NCI-H1105 (cell line): ENCODE measurements around the gene OR4S2.

Experiments
- DNase-seq: peaks from one replicate; lab custom pipeline; 2025; lab: John Stamatoyannopoulos, UW

Gene OR4S2, protein sequence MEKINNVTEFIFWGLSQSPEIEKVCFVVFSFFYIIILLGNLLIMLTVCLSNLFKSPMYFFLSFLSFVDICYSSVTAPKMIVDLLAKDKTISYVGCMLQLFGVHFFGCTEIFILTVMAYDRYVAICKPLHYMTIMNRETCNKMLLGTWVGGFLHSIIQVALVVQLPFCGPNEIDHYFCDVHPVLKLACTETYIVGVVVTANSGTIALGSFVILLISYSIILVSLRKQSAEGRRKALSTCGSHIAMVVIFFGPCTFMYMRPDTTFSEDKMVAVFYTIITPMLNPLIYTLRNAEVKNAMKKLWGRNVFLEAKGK

DNA sequence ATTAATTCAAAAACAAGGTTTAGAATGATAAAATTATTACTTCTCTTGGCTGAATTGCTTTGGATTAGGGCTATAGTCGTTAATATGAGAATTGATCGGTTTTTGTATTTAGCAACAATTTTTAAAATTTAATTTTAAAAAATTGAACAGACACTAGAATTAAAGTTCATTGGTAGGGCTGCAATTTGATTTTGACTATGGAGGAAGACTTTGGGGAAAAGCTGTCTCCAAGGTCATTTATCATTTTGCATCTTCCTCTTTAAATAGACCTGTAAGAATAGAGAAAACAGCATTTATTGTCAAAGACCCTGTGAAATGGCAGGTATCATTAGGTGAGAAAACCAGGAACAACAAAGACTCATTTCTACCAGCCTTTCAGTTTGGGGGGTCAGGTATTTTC is at the start of gene OR4S2:
Gene OR4S2, plus strand, starts transcription at position 301 of the 400 bp plus-strand sequence. CDS start 2,577 bp downstream, outside the sequence.
- DNase-seq = no peak

DNA sequence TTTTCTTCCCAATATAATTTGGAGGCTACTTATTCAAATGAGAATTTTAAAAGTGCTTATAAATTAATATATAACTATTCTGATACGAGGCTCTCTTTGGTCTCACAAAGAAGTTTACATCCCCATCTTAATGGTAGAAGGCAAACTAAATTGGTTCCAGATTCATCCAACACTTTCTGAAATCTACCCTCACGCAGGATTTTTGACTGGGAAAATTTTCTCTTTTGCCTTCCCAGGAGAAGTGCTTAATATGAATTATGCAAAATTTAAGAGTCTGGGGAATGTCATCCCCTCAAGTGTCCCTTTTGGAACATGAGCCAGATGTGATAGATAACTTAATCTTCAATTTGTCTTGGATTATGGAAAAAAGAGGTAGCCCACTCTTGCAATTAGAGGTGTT is 40.6 kb upstream of the OR4S2 start, which contains the start of gene OR4C11:
Gene OR4C11, minus strand, starts transcription at position 101 of the 400 bp plus-strand sequence. CDS start 3,272 bp downstream, outside the sequence.
- no peak for DNase-seq

DNA sequence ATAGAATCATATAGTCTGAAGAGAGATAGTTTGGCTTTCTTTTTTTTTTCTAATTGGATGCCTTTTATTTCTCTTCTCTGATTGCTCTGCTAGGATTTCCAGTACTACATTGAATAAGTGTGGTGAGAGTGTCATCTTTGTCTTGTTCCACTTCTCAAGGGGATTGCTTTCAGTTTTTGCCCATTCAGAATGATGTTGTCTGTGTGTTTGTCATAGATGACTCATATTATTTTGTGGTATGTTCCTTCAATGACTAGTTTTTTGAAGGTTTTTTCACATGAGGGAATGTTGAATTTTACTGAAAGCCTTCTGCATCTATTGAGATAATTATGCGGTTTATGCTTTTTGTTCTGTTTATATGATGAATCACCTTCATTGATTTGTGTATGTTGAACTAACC is 23.6 kb upstream of the OR4S2 start:
- no peak for DNase-seq

DNA sequence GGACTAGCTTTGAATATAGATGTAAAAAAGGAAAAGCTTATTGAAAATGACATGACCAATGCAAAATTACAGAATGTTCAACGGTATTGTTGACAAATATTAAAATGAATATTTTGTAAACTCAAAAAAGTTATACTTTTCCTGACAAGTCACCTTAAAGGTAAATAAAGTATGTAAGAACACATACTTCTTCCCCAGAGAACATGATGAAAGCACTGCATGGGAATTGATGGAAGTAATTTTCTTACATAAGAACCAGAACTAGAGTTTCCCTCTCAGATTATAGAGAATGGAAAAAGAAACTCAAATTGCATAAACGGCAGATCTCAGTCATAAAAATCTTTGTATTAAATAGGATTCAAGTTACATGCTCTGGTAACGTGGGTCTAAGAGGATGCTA is 13.3 kb upstream of the OR4S2 start, which contains the start of gene OR4P4:
Gene OR4P4, plus strand, starts transcription at position 301 of the 400 bp plus-strand sequence.
- DNase-seq = no peak

DNA sequence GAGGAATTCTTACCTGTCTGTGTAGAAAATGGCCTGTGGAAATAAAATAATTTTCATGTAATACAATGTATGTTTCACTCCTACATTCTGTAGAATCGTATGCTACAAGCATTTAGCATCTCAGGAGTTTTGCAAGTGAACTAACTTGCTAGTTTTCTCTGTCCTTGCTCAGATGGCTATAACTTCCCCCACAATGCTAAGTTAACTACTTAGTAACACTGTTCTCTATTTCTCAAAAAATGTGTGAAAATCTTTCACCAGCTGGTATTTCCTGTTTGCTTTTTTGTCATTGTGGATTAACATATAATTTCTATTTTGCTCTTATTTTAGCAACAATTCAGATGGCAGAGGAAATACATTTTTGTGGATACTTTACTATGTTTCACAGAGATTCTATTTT is 4.4 kb downstream of the OR4S2 start:
- no peak for DNase-seq

DNA sequence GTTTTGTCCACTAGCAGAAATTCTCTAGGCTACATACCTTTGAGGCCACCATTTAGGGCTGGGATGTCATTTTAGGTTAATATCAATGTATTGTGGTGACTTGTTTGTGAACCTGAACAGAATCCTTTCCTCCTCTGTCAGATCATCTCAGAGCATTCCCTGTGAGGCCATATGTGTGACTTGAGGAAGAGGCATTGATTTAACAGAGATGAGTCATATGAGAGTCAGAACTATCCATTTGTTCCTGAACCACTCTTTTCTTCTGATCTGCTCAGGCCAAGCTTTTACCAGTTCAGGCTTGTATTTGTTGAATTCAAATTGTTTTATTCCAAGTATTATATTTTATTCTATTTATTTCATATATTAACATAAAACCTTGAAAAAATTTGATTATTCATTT is 7.0 kb downstream of the OR4S2 start:
- DNase-seq = no peak

DNA sequence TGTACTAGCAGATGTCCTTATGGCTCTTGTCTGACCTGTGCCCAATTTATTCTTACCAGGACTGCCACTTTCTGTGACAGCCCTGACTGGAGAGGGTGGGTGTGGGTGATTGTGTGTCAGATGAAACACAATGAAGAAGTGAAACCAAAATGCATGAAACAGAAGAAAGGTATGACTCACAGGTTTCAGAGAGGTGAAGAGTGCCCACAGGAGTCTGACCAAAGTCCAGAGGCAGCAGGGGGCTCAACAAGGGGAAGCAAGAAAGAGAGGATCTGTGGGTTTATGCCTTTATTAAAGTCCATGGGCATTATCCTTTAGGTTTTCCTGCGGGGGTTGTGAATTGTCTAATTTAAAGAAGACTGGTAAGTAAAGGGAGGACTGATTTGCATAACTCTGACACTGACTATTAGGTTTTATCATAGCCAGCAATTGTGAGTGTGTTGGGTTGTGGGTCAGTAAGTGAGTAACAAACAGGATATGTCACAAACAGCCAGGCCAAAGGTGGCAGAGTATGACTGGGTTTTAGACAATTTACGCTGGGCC is 10.0 kb downstream of the OR4S2 start:
- no peak for DNase-seq

DNA sequence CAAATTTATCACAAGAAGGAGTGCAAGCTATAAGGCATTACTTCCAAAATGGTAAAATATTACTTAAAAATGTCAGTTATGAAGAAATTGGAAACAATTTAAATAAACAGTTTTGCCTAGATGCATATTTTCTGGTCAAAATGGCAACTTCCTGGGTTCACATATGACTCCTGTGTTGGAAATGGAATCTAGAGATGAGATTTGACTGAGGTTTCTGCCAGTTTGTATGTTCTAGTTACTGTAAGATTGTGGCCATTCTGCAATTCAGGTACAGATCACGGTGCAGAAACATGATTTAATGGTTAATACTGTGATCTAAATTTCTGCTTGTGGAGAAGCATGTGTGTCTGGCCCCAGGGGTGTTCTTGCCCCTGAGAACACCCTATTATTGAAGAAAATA is 10.5 kb downstream of the OR4S2 start:
- no peak for DNase-seq

DNA sequence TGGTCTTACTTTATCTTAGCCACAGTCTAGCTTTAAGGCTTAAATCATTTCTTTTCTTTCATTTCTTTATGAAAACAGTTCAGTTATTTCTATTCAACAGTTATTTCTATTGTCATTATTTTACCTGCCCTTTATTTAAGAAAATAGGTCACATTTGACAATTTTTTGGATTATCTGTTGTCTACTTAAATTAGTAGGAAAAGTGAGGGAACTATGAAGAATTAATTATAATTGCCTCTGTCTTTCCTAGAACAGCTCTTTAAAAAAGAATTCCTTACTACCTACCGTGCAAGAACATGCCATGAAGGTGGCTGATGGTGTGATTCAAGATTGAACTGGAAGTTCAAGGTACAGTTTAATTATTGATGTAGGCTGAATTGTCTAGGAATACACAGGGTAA is 13.8 kb downstream of the OR4S2 start, which contains the start of gene OR4C6:
Gene OR4C6, plus strand, starts transcription at position 301 of the 400 bp plus-strand sequence. CDS start 2,966 bp downstream, outside the sequence.
- no peak for DNase-seq

DNA sequence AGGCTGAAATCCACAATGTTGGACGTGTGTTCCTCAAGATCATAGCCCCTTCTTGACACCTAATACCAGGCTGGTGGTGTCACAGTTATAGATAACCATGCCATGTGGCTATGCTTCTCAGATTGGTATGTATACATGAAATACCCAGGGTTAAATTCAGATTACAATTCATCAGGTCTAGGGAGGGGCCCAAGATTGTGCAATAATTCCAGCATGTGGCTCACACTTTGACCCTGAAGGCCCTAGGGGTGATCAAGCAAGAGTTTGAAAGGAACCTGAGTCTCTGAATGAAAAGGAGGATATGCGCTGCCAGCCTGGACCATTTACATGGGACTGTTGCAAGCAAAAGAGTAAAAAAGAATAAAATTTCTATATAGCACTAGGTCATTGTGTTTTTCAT is 21.2 kb downstream of the OR4S2 start:
- DNase-seq = no peak

DNA sequence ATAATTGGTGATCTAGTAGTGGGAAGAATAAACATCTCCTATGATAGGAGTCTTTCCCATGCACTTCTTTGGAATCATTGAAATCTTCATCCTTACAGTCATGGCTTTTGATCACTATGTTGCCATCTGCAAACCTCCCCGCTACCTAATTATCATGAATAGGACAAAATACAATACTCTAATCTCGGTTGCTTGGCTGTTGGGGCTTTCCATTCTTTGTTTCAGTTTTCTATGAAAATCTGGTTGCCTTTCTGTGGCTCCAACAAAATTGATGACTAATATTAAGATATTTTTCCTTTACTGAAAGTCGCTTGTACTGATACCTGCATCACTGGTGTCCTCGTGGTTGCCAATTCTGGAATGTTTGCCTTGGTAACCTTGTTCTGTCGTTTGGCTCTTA is 25.7 kb downstream of the OR4S2 start:
- DNase-seq = no peak

DNA sequence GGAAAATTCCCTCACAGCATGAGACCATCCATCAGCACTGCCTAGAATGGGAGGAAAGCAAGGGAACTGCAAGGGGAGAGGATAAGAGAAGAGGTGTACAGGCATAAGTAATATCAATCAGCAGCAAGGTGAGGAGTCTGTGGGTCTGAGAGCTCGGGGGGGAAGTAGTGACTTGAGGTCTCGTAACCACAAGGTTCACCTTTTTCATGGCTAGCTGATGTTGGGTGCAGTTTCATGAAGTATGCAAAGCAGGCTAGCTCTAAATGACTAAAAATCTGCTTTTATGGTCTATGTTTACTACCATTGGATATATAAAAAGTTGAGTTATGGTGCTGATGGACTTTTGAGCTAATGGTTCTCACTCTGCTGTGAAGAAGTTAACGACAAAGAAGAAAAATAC is 49.7 kb downstream of the OR4S2 start:
- DNase-seq = no peak

DNA sequence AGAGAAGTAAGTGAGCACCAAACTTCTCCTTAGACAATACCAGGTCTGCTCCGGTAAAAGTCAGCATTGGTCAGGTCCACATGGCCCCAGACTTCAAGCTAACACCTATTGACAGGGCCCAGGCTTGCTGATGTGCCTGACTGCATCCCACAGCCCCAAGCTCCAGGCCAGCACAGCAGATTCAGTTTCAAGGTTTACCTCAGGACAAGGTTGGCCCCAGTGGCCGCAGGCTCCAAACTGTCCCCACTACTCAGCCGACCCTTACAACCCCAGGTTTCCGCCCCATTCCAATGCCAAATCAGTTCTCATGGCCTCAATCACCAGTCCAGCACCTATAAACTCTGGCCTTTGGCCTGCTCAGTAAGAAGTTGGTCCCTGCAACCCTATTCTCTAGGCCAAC is 53.3 kb downstream of the OR4S2 start:
- DNase-seq = no peak
